ENCODE data around the gene SPRR1A.

Gene SPRR1A

GRCh38 chr1:153028766-153029165, 44.9 kb downstream of the SPRR1A start:
- DNase-seq (ENCODE audit: low read depth), result no peak

- DNase-seq (ENCODE audit: low read depth), result no peak
These were observed 47.0 kb downstream of the SPRR1A start, which contains the start of gene SPRR1B for GRCh38 chr1:153030895-153031294. TSS of gene SPRR1B (plus strand) at chr1:153031203. CDS start at chr1:153032346, 1,143 bp downstream.

GRCh38 chr1:153032073-153032472, 48.2 kb downstream of the SPRR1A start:
- DNase-seq (ENCODE audit: low read depth), result no peak

- DNase-seq (ENCODE audit: low read depth), result peak; percentile 40
These were observed 48.9 kb downstream of the SPRR1A start for GRCh38 chr1:153032677-153033308.

- DNase-seq (ENCODE audit: low read depth), result no peak
These were observed 51.3 kb downstream of the SPRR1A start for GRCh38 chr1:153035211-153035610.

Measured in fibroblast of the conjunctiva (primary cell).